Endothelial cell of umbilical vein (primary cell): ENCODE measurements around the gene SHROOM4. TPM values are rescaled to one million over a fixed set of nuclear protein-coding genes. Genes with fewer than 3 reads are reported as not detected.
A peak's percentile ranks its signal among the peaks of the same experiment; 100 is the strongest.

Experiments used
- BruUV-seq: library from RNA; stranded (reverse); fragments of 400-500 nt; replicated peaks from 2 replicates; lab custom pipeline; 2021; lab: Mats Ljungman, UMichigan
- CTCF ChIA-PET: fragments of 300-600, 350-600 bp; sonication (Branson Sonifier 250); formaldehyde crosslinking; loops from one replicate; lab custom pipeline; 2021; ENCODE audit warnings: antibody characterized with exemption, inconsistent platforms; lab: Charles Lee
- POLR2A ChIA-PET: fragments of 300-600, 350-600 bp; sonication (Branson Sonifier 250); formaldehyde crosslinking; loops from one replicate; lab custom pipeline; 2021; ENCODE audit warnings: antibody characterized with exemption, inconsistent platforms; lab: Charles Lee
- DNase-seq: peaks from one replicate; pipeline ENCODE4 v3.0.0-alpha.2; 2011; ENCODE audit warnings: low read depth, low spot score
- FAIRE-seq: peaks from 2 replicates; lab custom pipeline; 2011; peaks lifted over from hg19 to GRCh38; lab: Jason Lieb, UNC
- H2AFZ ChIP-seq: 2 replicates; pipeline ENCODE4 v1.6.0; 2012; ENCODE audit warnings: low read depth, low read length, control low read depth, inconsistent platforms
- H3K27ac ChIP-seq: 2 replicates; pipeline ENCODE4 v1.5.1; 2011; ENCODE audit warnings: low read depth, mild to moderate bottlenecking, control low read depth, low read length, moderate library complexity; ENCODE audit not compliant: insufficient read depth
- H3K27me3 ChIP-seq, 2 experiments: 2 replicates each; pipeline versions ENCODE4 v1.6.0 to v1.6.1; 2011; ENCODE audit warnings: low read length in 2 of 2, mixed read lengths in 1 of 2; ENCODE audit not compliant: control insufficient read depth in 2 of 2, insufficient read depth in 2 of 2
- H3K36me3 ChIP-seq, 2 experiments: 2 replicates in 1 of 2; 3 replicates in 1 of 2; pipeline ENCODE4 v1.5.1; 2011; ENCODE audit warnings: low read length in 2 of 2, mild to moderate bottlenecking in 1 of 2, moderate library complexity in 1 of 2; ENCODE audit not compliant: control insufficient read depth in 2 of 2, insufficient read depth in 2 of 2; ENCODE audit errors: extremely low read depth in 1 of 2
- H3K4me1 ChIP-seq: 3 replicates; pipeline ENCODE4 v1.5.1; 2011; ENCODE audit warnings: mild to moderate bottlenecking, low read length; ENCODE audit not compliant: control insufficient read depth, insufficient read depth; ENCODE audit errors: extremely low read depth
- H3K4me2 ChIP-seq: 2 replicates; pipeline ENCODE4 v1.6.1; 2011; ENCODE audit warnings: low read length, control low read depth, mixed read lengths; ENCODE audit not compliant: insufficient read depth
- H3K4me3 ChIP-seq, 3 experiments: fragments of 200-600 bp in 1 of 3; sonication (generic), shearing (Covaris generic) in 1 of 3; replicated peaks in 1 of 3; 2 replicates each; pipeline ENCODE4 v1.5.1; 2011 to 2016; ENCODE audit warnings: control low read depth in 3 of 3, low read length in 3 of 3, mild to moderate bottlenecking in 2 of 3, inconsistent platforms in 1 of 3, low read depth in 1 of 3, moderate library complexity in 1 of 3; ENCODE audit not compliant: insufficient read depth in 1 of 3
- H3K79me2 ChIP-seq: 2 replicates; pipeline ENCODE4 v1.6.0; 2012; ENCODE audit warnings: low read length, inconsistent platforms; ENCODE audit not compliant: control insufficient read depth, insufficient read depth
- H3K9ac ChIP-seq: replicated peaks from 2 replicates; pipeline ENCODE3; 2011; ENCODE audit warnings: low read length, control low read depth; ENCODE audit not compliant: insufficient read depth; ENCODE audit errors: extremely low read depth
- H3K9me1 ChIP-seq: replicated peaks from 3 replicates; pipeline ENCODE4 v1.6.0; 2011; ENCODE audit warnings: mild to moderate bottlenecking, low read length; ENCODE audit not compliant: control insufficient read depth, insufficient read depth; ENCODE audit errors: extremely low read depth
- H3K9me3 ChIP-seq: replicated peaks from 2 replicates; pipeline ENCODE4 v1.5.1; 2012; ENCODE audit warnings: low read length, inconsistent platforms; ENCODE audit not compliant: control insufficient read depth, insufficient read depth
- H4K20me1 ChIP-seq: replicated peaks from 2 replicates; pipeline ENCODE3; 2011; ENCODE audit warnings: mild to moderate bottlenecking, low read length; ENCODE audit not compliant: control insufficient read depth, insufficient read depth; ENCODE audit errors: extremely low read depth
- EZH2 ChIP-seq: IDR thresholded peaks from 2 replicates; pipeline ENCODE4 v1.6.1; 2012; ENCODE audit warnings: borderline replicate concordance, low read depth, mild to moderate bottlenecking, moderate library complexity, low read length, inconsistent platforms; ENCODE audit not compliant: severe bottlenecking
- FOS ChIP-seq: IDR thresholded peaks from 2 replicates; pipeline ENCODE4 v1.6.1; 2011; ENCODE audit warnings: mild to moderate bottlenecking, low read length, moderate library complexity, borderline replicate concordance; ENCODE audit not compliant: insufficient read depth
- GATA2 ChIP-seq: IDR thresholded peaks from 2 replicates; pipeline ENCODE4 v1.7.0; 2011; ENCODE audit warnings: low read depth, mild to moderate bottlenecking, moderate library complexity, mixed read lengths, low read length; ENCODE audit not compliant: insufficient read length, insufficient read depth
- JUN ChIP-seq: IDR thresholded peaks from 2 replicates; pipeline ENCODE4 v1.6.1; 2011; ENCODE audit warnings: borderline replicate concordance, low read depth; ENCODE audit not compliant: insufficient read length, insufficient read depth
- MYC ChIP-seq: IDR thresholded peaks from one replicate; pipeline ENCODE4 v1.6.1; 2011; ENCODE audit warnings: mild to moderate bottlenecking, low read depth, low read length
- POLR2A ChIP-seq: IDR thresholded peaks from 2 replicates; pipeline ENCODE4 v1.6.1; 2012; ENCODE audit warnings: low read depth, mild to moderate bottlenecking, control low read depth, low read length
- POLR2AphosphoS5 ChIP-seq: IDR thresholded peaks from 2 replicates; pipeline ENCODE4 v1.6.1; 2012; ENCODE audit warnings: low read depth, mild to moderate bottlenecking, control low read depth, low read length, moderate library complexity; ENCODE audit not compliant: insufficient read depth
- dilution Hi-C: fragments of 300-500 bp; cut with MboI; formaldehyde crosslinking; loops from one replicate; pipeline ENCODE4 v1.15.0; 2019; ENCODE audit warnings: low sequenced_read_pairs; ENCODE audit not compliant: extremely low pct_ligation_motif_present
- intact Hi-C: fragments of 100-400 bp; cut with micrococcal nuclease; formaldehyde crosslinking; loops from one replicate; pipeline ENCODE4 v1.10.0; 2022
- polyA plus RNA-seq, 4 experiments: library from polyadenylated mRNA; depleted of rRNA in 3 of 4; stranded (reverse) in 3 of 4; unstranded in 1 of 4; fragments of >200 nt; gene quantifications; 2 replicates each; pipeline versions ENCODE4 v1.2.1 to v1.2.3, GENCODE V29; 2011 to 2012; ENCODE audit warnings: missing spikeins in 1 of 4
- total RNA-seq: library from RNA; stranded (reverse); gene quantifications from 2 replicates; pipeline ENCODE4 v1.2.3, GENCODE V29; 2021
- TF ChIP-seq, protein P1 (sequence below), 2 donors: IDR thresholded peaks; 1 replicate in 1 of 2; 2 replicates in 1 of 2; pipeline ENCODE4 v1.5.1; 2011; ENCODE audit warnings: low read length in 2 of 2, mild to moderate bottlenecking in 2 of 2, moderate library complexity in 2 of 2, control low read depth in 1 of 2, inconsistent platforms in 1 of 2, low read depth in 1 of 2; ENCODE audit not compliant: insufficient read depth in 1 of 2; ENCODE audit errors: extremely low read depth in 1 of 2
- TF ChIP-seq, protein P2 (sequence below): IDR thresholded peaks from 2 replicates; pipeline ENCODE4 v1.6.1; 2011; ENCODE audit not compliant: insufficient read depth, insufficient read length

The SHROOM4 gene
- total and polyA plus RNA-seq, 2 donors (not counting 3 experiments of a cell fraction or from before 2014, with no cell fraction given) = 29.7 to 57.5 TPM

DNA sequence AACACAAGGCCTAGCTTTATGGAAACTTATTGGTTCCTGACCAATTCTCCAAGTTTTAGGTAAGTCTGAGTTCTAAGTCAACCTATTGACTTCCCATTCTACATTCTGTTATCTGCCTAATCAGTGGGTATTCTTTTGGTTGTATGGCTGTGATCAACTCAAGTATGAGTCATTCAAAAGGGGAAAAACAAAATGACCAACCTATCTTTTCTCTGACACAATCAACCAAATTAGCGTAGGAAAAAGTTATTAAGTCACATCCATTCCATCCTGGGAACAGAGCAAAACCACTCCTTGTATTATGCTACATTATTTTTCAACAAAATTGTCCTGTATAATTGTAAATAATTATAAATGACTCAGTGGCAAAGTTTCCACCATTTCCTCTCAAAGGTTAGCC lies 136.2 kb downstream of the SHROOM4 start:
- Histone ChIP-seq H3K4me3 (no peak overlapping the region), H3K27me3 (no peaks in the 10 kb centered on the region), H2AFZ (no peak overlapping the region), H3K9me3 (no peaks in the 10 kb centered on the region), H3K9ac (no peak overlapping the region), H3K4me1 (peaks cover 25% of the 10 kb centered on the region), H4K20me1 (no peaks in the 10 kb centered on the region), H3K9me1 (no peaks in the 10 kb centered on the region), H3K27ac (no peak overlapping the region), H3K4me2 (peak overlapping the region; percentile 36), H3K36me3 (no peaks in the 10 kb centered on the region), H3K79me2 (no peaks in the 10 kb centered on the region)
- no peak for TF ChIP-seq POLR2A
- TF ChIP-seq GATA2 = peak; percentile 85
- TF ChIP-seq, protein P1, sequence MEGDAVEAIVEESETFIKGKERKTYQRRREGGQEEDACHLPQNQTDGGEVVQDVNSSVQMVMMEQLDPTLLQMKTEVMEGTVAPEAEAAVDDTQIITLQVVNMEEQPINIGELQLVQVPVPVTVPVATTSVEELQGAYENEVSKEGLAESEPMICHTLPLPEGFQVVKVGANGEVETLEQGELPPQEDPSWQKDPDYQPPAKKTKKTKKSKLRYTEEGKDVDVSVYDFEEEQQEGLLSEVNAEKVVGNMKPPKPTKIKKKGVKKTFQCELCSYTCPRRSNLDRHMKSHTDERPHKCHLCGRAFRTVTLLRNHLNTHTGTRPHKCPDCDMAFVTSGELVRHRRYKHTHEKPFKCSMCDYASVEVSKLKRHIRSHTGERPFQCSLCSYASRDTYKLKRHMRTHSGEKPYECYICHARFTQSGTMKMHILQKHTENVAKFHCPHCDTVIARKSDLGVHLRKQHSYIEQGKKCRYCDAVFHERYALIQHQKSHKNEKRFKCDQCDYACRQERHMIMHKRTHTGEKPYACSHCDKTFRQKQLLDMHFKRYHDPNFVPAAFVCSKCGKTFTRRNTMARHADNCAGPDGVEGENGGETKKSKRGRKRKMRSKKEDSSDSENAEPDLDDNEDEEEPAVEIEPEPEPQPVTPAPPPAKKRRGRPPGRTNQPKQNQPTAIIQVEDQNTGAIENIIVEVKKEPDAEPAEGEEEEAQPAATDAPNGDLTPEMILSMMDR (IDR thresholded peaks at IDR 0.05; ENCODE audit: extremely low read depth in 1 of 2, insufficient read depth in 1 of 2, low read depth in 1 of 2, low read length in 2 of 2) = no peak
- no peak for TF ChIP-seq POLR2AphosphoS5
- no peak for TF ChIP-seq MYC
- TF ChIP-seq EZH2 = no peak
- TF ChIP-seq, protein P2, sequence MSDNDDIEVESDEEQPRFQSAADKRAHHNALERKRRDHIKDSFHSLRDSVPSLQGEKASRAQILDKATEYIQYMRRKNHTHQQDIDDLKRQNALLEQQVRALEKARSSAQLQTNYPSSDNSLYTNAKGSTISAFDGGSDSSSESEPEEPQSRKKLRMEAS = no peak
- TF ChIP-seq JUN = peak; percentile 71
- TF ChIP-seq FOS = peak; percentile 54
- peak; percentile 65 for DNase-seq
- dilution Hi-C loops (no loop called here), intact Hi-C loops (loop anchor here (2.0 to 10.0 kb wide), 2 partner anchors 35 to 763 kb away; no protein-coding TSS in a partner anchor)
- FAIRE-seq = peak; percentile 67
- BruUV-seq = no TSS peak
- POLR2A ChIA-PET = no interaction called here
- CTCF ChIA-PET = interaction anchor here (2.2 kb wide), 1 partner anchor 32 kb away, joined by 8 read pairs; no protein-coding TSS in a partner anchor
